C4-2B (cell line): ENCODE data around the gene AKAIN1.

Experiments used
- CTCF ChIP-seq: fragments of 450-650 bp; conservative IDR thresholded peaks from 2 replicates; pipeline ENCODE4 v1.5.1; 2017; ENCODE audit warnings: mild to moderate bottlenecking
- ZFX ChIP-seq: fragments of 450-650 bp; IDR thresholded peaks from 2 replicates; pipeline ENCODE4 v1.6.1; 2017

DNA sequence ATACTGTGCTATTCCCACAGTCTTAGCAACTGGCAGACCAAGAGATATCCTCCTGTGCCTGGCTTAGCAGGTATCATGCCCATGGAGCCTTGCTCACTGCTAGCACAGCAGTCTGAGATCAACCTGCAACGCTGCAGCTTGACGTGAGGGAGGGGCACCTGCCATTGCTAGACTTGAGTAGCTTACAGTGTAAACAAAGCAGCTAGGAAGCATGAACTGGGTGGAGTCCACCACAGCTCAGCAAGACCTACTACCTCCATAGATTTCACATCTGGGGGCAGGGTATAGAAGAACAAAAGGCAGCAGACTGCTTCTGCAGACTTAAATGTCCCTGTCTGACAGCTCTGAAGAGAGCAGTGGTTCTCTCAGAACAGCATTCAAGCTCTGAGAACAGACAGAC lies 74.8 kb downstream of the AKAIN1 start:
- TF ChIP-seq CTCF = no peak
- no peak for TF ChIP-seq ZFX
